ENCODE results near the gene SNRNP27.
"Not testable (repeated sequence)": the region's sequence is repeated elsewhere in the genome, so short reads cannot be mapped to it uniquely, and the experiment has no call there.

Gene SNRNP27

DNA sequence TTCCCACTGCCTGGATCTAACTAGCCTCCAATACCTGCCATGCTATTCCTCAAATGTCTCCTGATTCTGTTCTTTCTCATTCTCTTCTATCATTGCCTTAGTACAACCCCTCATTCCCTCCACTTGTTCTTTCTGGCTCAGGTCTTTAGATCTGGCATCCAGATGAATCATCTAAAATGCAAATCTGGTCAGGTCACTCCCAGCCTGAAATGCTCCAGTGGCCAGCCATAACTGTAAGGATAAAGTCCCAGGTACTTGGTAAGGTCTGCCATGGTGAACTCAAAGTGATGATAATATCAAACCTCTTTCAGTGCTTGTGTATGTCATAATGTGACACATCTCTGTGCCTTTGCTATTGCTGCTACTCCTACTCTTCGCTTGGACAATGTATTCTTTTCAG lies 2.9 kb upstream of the SNRNP27 start:
- Histone ChIP-seq H3K27ac (ENCODE audit: low read depth, low read length, severe bottlenecking) (no peak overlapping the region), H3K9me3 (ENCODE audit: control insufficient read depth, low read length) (peaks cover 11% of the 10 kb centered on the region), H3K36me3 (ENCODE audit: control insufficient read depth, insufficient read depth, low read length) (peaks cover 11% of the 10 kb centered on the region), H3K4me3 (ENCODE audit: extremely low read depth, insufficient read depth, low read length, poor library complexity, severe bottlenecking) (no peak overlapping the region), H3K4me1 (ENCODE audit: control insufficient read depth, insufficient read depth, low read length, poor library complexity, severe bottlenecking) (peaks cover 7% of the 10 kb centered on the region)
- WGBS, 2 experiments (ENCODE audit: insufficient coverage in 2 of 2): no CpG with 5 or more reads among the region's 1 CpG

DNA sequence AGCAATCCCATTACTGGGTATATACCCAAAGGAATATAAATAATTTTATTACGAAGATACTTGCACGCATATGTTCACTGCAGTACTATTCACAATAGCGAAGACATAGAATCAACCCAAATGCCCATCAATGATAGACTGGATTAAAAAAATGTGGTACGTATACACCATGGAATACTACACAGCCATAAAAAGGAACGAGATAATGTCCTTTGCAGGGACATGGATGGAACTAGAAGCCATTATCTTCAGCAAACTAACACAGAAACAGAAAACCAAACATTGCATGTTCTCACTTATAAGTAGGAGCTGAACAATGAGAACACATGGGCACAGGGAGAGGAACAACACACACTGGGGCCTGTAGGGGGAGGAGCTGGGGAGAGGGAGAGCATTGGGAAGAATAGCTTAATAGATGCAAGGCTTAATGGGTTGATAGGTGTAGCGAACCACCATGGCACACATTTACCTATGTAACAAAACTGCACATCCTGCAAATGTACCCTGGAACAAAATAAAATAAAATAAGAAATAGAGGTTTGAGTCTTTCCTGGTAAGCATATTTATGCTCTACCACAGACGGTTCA lies 825 bp upstream of the SNRNP27 start:
- H3K4me3 ChIP-seq (ENCODE audit: extremely low read depth, insufficient read depth, low read length, poor library complexity, severe bottlenecking): not testable (repeated sequence)
- Histone ChIP-seq H3K9me3 (ENCODE audit: control insufficient read depth, low read length) (peaks cover 11% of the 10 kb centered on the region), H3K36me3 (ENCODE audit: control insufficient read depth, insufficient read depth, low read length) (peaks cover 29% of the 10 kb centered on the region), H3K27ac (ENCODE audit: low read depth, low read length, severe bottlenecking) (peak overlapping the region; percentile 87), H3K4me1 (ENCODE audit: control insufficient read depth, insufficient read depth, low read length, poor library complexity, severe bottlenecking) (peaks cover 13% of the 10 kb centered on the region)
- WGBS, 2 experiments (ENCODE audit: insufficient coverage in 2 of 2): 80 to 96% methylated on average over 1 to 4 of the region's 7 CpGs

DNA sequence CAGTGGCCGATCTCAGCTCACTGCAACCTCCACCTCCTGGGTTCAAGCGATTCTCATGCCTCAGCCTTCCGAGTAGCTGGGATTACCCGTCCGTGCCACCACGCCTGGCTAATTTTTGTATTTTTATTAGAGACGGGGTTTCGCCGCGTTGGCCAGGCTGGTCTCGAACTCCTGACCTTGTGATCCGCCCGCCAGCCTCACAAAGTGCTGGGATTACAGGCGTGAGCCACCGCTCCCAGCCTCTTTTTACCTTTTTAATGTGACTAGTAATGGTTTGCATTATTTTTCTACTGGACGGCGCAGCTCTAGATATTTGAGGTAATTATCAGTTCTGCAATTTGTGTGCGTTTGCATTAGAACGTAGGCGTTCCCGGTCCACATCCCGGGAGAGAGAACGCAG lies 981 bp downstream of the SNRNP27 start:
- H3K27ac ChIP-seq (ENCODE audit: low read depth, low read length, severe bottlenecking): not testable (repeated sequence)

DNA sequence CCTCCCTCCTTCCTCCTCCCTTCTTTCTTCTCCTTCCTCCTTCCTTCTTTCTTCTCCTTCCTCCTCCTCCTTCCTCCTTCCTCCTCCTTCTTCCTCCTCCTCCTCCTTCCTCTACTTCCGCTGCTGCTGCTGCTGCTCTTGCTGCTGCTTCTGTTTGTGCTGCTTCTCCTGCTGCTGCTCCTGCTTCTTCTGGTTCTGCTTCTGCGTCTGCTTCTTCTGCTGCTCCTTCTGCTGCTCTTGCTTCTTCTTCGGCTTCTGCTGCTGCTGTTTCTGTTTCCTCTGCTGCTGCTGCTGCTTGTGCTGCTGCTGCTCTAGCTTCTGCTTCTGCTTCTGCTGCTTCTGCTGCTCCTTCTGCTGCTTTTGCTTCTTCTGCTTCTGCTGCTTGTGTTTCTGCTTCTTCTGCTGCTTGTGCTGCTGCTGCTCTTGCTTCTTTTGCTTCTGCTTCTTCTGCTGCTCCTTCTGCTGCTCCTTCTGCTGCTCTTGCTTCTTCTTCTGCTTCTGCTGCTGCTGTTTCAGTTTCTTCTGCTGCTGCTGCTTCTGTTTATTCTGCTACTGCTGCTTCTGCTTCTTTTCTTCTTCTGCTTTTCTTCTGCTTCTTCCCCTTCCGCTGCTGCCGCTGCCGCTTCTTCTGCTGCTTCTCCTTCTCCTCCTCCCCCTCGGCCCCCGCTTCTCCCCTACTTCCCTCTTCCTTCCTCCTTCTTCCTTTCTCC lies 8.6 kb downstream of the SNRNP27 start:
- Histone ChIP-seq H3K4me1 (ENCODE audit: control insufficient read depth, insufficient read depth, low read length, poor library complexity, severe bottlenecking) (peaks cover 4% of the 10 kb centered on the region), H3K27ac (ENCODE audit: low read depth, low read length, severe bottlenecking) (no peak overlapping the region), H3K9me3 (ENCODE audit: control insufficient read depth, low read length) (no peaks in the 10 kb centered on the region), H3K36me3 (ENCODE audit: control insufficient read depth, insufficient read depth, low read length) (peaks cover 65% of the 10 kb centered on the region), H3K4me3 (ENCODE audit: extremely low read depth, insufficient read depth, low read length, poor library complexity, severe bottlenecking) (no peak overlapping the region)
- WGBS, 2 experiments (ENCODE audit: insufficient coverage in 2 of 2): 96 to 97% methylated on average over 6 to 8 of the region's 8 CpGs

More for the DNA sequence above, 981 bp downstream of the SNRNP27 start:
- Histone ChIP-seq H3K4me3 (ENCODE audit: extremely low read depth, insufficient read depth, low read length, poor library complexity, severe bottlenecking) (peak overlapping the region; percentile 90), H3K4me1 (ENCODE audit: control insufficient read depth, insufficient read depth, low read length, poor library complexity, severe bottlenecking) (peaks cover 13% of the 10 kb centered on the region), H3K36me3 (ENCODE audit: control insufficient read depth, insufficient read depth, low read length) (peaks cover 43% of the 10 kb centered on the region)
- WGBS, 2 experiments (ENCODE audit: insufficient coverage in 2 of 2): 84 to 86% methylated on average over 23 of the region's 23 CpGs
- H3K9me3 ChIP-seq (ENCODE audit: control insufficient read depth, low read length): not testable (repeated sequence)

DNA sequence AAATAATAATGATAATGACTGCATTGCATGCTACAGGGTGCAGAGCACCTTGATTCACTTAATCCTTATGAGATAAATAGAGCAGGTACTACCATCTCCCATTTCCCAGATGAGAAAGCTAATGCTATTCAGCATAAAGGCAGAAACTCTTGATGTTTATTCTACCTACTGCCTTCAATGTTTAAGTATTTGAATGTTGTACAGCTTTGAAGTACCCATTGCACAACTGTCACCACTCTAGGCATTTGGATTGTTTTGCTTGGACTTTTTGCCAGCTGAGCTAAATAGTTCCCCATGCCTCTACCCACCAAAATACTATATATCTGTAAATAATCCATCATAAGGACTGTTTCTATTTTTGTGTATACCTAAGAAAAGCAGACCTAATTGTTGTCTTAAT lies 13.5 kb downstream of the SNRNP27 start:
- H3K27ac ChIP-seq (ENCODE audit: low read depth, low read length, severe bottlenecking): no peak overlapping the region
- no peaks in the 10 kb centered on the region for H3K9me3 ChIP-seq (ENCODE audit: control insufficient read depth, low read length)
- no peaks in the 10 kb centered on the region for H3K4me1 ChIP-seq (ENCODE audit: control insufficient read depth, insufficient read depth, low read length, poor library complexity, severe bottlenecking)
- H3K36me3 ChIP-seq (ENCODE audit: control insufficient read depth, insufficient read depth, low read length): peaks cover 55% of the 10 kb centered on the region
- no peak overlapping the region for H3K4me3 ChIP-seq (ENCODE audit: extremely low read depth, insufficient read depth, low read length, poor library complexity, severe bottlenecking)

DNA sequence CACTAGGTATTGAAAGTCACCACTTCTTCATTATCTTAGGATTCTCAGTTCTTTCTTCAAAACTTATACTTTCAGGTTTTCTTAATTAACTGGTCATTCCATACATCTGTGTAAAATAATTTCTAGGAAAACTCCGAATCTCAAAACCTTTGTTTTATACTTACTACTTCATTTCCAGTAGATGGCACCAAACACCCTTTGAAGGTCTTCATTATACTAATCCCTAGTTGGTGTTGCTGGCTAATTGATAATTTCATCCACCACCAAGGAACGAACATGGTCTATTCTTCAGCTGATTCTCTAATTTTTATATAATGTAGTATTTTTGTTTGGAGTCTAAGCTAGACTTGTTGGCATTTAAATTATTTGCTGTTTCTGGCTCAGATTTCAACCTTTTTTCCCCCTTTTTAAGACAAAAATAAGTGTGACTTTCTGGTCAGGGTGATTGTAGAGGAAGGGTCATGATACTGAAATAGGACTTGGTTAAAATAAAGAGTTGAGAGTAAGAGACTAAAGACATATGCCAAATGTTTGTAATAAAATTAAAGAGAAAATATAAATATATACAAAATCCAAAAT lies 18.3 kb downstream of the SNRNP27 start:
- WGBS, 2 experiments (ENCODE audit: insufficient coverage in 2 of 2): no CpG with 5 or more reads among the region's 2 CpGs
- Histone ChIP-seq H3K9me3 (ENCODE audit: control insufficient read depth, low read length) (no peaks in the 10 kb centered on the region), H3K36me3 (ENCODE audit: control insufficient read depth, insufficient read depth, low read length) (peaks cover 29% of the 10 kb centered on the region), H3K27ac (ENCODE audit: low read depth, low read length, severe bottlenecking) (no peak overlapping the region), H3K4me3 (ENCODE audit: extremely low read depth, insufficient read depth, low read length, poor library complexity, severe bottlenecking) (no peak overlapping the region), H3K4me1 (ENCODE audit: control insufficient read depth, insufficient read depth, low read length, poor library complexity, severe bottlenecking) (no peaks in the 10 kb centered on the region)

DNA sequence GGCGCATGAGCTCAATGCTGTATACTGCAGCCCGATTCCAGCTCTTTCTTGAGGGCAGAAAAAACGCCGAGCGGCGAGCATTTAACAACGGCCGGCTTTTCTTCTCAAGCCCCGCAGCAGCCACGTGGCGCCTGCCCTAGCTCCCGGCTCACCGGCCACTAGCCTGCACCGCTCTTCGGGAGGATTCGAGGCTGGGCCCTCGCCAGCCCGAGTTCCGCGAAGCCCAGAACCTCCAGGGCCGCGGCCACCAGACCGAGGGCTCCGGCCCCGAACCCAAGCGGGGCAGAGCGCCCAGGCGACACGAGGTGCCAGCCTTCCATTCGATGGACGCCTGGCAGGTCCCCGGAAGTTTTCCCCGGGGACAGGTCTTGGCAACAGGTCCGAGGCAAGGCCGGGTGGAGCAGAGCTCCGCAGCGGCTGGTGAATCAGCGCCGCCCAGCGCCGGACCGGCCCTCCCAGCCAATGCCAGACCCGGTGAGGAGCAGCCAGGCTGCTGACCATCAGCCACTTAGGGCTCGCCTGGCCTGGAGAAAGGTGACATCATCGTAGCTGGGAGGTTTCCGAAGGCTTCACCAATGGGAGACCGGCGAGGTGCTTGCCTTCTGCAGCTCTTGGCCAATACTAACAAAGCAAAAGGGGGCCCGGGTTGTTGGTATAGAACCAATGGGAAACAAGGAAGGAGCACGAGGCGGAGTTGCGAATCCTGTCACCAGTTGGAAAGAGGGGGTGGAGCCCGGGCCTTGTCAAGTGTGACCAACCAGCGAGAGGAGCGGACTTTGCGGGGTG lies 20.6 kb downstream of the SNRNP27 start:
- no peaks in the 10 kb centered on the region for H3K4me1 ChIP-seq (ENCODE audit: control insufficient read depth, insufficient read depth, low read length, poor library complexity, severe bottlenecking)
- H3K4me3 ChIP-seq (ENCODE audit: extremely low read depth, insufficient read depth, low read length, poor library complexity, severe bottlenecking): peak overlapping the region; percentile 91
- no peaks in the 10 kb centered on the region for H3K9me3 ChIP-seq (ENCODE audit: control insufficient read depth, low read length)
- peak overlapping the region; percentile 98 for H3K27ac ChIP-seq (ENCODE audit: low read depth, low read length, severe bottlenecking)
- peaks cover 6% of the 10 kb centered on the region for H3K36me3 ChIP-seq (ENCODE audit: control insufficient read depth, insufficient read depth, low read length)
- 0% methylated on average over 46 to 56 of the region's 56 CpGs for WGBS, 2 experiments (ENCODE audit: insufficient coverage in 2 of 2)

DNA sequence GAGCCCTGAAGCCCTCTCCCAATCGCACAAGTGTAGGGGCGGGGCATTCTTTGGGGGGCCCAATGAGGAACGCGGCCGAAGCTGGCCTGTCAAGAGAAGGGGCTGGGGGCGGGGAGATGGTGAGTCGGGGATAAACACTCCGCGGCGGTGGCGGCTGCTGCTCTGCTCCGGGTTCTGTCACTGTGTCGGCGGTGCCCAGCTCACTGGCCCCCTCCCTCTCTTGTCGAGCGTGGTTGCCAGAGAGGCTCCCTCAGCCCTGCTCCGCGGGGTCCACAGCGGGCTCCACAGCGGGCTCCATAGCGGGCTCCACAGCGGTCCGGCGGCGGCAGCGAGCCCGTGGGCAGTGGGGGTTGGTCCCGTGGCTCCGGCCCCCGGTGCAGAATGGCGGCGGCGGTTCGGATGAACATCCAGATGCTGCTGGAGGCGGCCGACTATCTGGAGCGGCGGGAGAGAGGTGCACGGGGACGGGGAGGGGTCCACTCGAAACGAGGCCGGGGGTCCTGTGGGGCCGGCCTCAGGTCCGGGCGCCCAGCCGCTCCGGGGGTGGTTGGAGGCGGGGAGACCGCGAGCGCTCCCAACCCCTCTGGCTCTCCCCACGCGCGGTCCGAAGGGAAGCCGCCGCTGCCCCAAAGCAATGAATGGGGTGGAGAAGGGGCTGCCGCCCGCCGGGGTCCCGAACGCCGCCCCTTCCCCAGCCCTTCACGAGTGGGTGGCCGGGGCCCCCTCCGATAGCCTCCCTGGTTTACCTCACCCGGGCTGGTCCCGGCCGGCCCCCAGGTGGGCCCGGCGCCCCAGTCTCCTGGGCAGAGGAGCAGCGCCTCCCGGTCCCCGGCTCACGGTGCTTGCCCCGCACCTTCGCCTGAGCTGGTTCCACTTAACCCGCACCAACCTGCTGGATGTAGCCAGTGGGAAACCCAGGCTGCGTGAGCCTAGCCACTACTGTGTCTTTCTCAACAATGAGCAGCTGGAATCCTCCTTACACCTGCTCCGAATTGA lies 21.5 kb downstream of the SNRNP27 start, which contains the start of gene MXD1:
Gene MXD1 (plus strand): TSS at position 160 of the 996 bp plus-strand sequence. CDS start 222 bp downstream, at position 382.
- Histone ChIP-seq H3K27ac (ENCODE audit: low read depth, low read length, severe bottlenecking) (peak within 1 kb of the TSS; percentile 98), H3K36me3 (ENCODE audit: control insufficient read depth, insufficient read depth, low read length) (no peaks in the 10 kb centered on the region), H3K4me1 (ENCODE audit: control insufficient read depth, insufficient read depth, low read length, poor library complexity, severe bottlenecking) (no peaks in the 10 kb centered on the region), H3K9me3 (ENCODE audit: control insufficient read depth, low read length) (no peaks in the 10 kb centered on the region), H3K4me3 (ENCODE audit: extremely low read depth, insufficient read depth, low read length, poor library complexity, severe bottlenecking) (peak within 1 kb of the TSS; percentile 91)
- WGBS, 2 experiments (ENCODE audit: insufficient coverage in 2 of 2): 1 to 2% methylated on average over 32 to 48 of the region's 81 CpGs

DNA sequence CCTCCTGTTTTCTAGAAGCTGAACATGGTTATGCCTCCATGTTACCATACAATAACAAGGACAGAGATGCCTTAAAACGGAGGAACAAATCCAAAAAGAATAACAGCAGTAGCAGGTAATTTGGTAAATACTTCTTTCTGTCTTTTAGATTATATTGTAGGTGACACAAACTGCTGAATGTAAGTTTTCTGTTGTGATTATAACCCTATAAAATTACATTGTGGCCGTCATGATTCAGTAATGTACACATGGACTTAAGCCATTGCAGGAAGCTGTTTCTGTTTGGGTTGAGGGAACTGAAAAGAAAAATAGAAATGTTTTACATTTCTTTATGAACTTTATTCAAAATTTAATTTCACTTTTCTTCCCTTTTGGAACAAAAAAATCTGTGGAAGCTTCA lies 22.4 kb downstream of the SNRNP27 start:
- Histone ChIP-seq H3K36me3 (ENCODE audit: control insufficient read depth, insufficient read depth, low read length) (no peaks in the 10 kb centered on the region), H3K4me3 (ENCODE audit: extremely low read depth, insufficient read depth, low read length, poor library complexity, severe bottlenecking) (peak overlapping the region; percentile 91), H3K27ac (ENCODE audit: low read depth, low read length, severe bottlenecking) (no peak overlapping the region), H3K9me3 (ENCODE audit: control insufficient read depth, low read length) (no peaks in the 10 kb centered on the region), H3K4me1 (ENCODE audit: control insufficient read depth, insufficient read depth, low read length, poor library complexity, severe bottlenecking) (no peaks in the 10 kb centered on the region)
- 80% methylated on average over 1 of the region's 2 CpGs; no CpG with 5 or more reads in 1 of the 2 experiments for WGBS, 2 experiments (ENCODE audit: insufficient coverage in 2 of 2)

DNA sequence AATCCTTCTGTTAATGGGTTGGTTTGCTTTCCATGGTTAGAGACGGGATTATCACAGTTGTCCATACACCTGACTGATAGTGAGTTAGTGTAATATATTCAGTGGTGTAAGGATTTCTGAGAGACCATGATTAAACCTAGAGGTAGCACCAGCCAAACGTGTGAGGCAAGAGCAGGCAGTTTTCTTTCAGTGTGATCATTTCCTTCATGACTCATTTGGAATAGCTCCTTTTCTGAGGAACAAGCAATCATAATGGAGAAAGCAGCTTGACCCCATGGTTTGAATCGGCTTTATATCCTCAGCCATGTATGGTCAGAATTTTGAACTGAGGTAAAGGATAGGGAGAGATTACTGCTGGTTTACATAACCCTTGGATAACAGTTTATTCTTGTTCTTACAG lies 24.1 kb downstream of the SNRNP27 start:
- H3K4me3 ChIP-seq (ENCODE audit: extremely low read depth, insufficient read depth, low read length, poor library complexity, severe bottlenecking): no peak overlapping the region

More for the DNA sequence above, 24.1 kb downstream of the SNRNP27 start:
- Histone ChIP-seq H3K36me3 (ENCODE audit: control insufficient read depth, insufficient read depth, low read length) (peaks cover 13% of the 10 kb centered on the region), H3K9me3 (ENCODE audit: control insufficient read depth, low read length) (no peaks in the 10 kb centered on the region), H3K4me1 (ENCODE audit: control insufficient read depth, insufficient read depth, low read length, poor library complexity, severe bottlenecking) (no peaks in the 10 kb centered on the region), H3K27ac (ENCODE audit: low read depth, low read length, severe bottlenecking) (no peak overlapping the region)
- WGBS, 2 experiments (ENCODE audit: insufficient coverage in 2 of 2): 0 to 64% methylated on average over 1 to 2 of the region's 3 CpGs
